NT2/D1 (cell line): ENCODE data around the gene GCK.

Experiments used
- DNase-seq: peaks from one replicate; pipeline ENCODE4 v3.0.0-alpha.2; 2011; ENCODE audit warnings: low read depth, low spot score
- H3K27me3 ChIP-seq: 2 replicates; pipeline ENCODE4 v1.6.0; 2011; ENCODE audit warnings: mild to moderate bottlenecking; ENCODE audit not compliant: insufficient read length, insufficient read depth
- H3K36me3 ChIP-seq: 2 replicates; pipeline ENCODE4 v1.6.1; 2011; ENCODE audit warnings: mild to moderate bottlenecking, low read length, mixed read lengths; ENCODE audit not compliant: insufficient read depth, insufficient read length
- H3K4me1 ChIP-seq: 2 replicates; pipeline ENCODE4 v1.5.1; 2011; ENCODE audit not compliant: insufficient read depth, insufficient read length
- H3K4me3 ChIP-seq: 2 replicates; pipeline ENCODE4 v1.5.1; 2011; ENCODE audit warnings: low read depth; ENCODE audit not compliant: insufficient read length
- H3K9ac ChIP-seq: 2 replicates; pipeline ENCODE4 v1.6.0; 2011; ENCODE audit warnings: low read depth; ENCODE audit not compliant: insufficient read length
- H3K9me3 ChIP-seq: 2 replicates; pipeline ENCODE4 v1.5.1; 2011; ENCODE audit warnings: mild to moderate bottlenecking, low read length; ENCODE audit not compliant: insufficient read depth
- SUZ12 ChIP-seq: IDR thresholded peaks from 2 replicates; pipeline ENCODE4 v1.6.1; 2011; ENCODE audit not compliant: insufficient read length, insufficient read depth; ENCODE audit errors: extremely low read depth
- YY1 ChIP-seq: IDR thresholded peaks from 2 replicates; pipeline ENCODE4 v1.6.1; 2011; ENCODE audit not compliant: insufficient read length, insufficient read depth
- ZNF274 ChIP-seq: IDR thresholded peaks from 2 replicates; pipeline ENCODE4 v1.6.1; 2011; ENCODE audit warnings: mild to moderate bottlenecking, low read depth, low read length

The GCK gene

DNA sequence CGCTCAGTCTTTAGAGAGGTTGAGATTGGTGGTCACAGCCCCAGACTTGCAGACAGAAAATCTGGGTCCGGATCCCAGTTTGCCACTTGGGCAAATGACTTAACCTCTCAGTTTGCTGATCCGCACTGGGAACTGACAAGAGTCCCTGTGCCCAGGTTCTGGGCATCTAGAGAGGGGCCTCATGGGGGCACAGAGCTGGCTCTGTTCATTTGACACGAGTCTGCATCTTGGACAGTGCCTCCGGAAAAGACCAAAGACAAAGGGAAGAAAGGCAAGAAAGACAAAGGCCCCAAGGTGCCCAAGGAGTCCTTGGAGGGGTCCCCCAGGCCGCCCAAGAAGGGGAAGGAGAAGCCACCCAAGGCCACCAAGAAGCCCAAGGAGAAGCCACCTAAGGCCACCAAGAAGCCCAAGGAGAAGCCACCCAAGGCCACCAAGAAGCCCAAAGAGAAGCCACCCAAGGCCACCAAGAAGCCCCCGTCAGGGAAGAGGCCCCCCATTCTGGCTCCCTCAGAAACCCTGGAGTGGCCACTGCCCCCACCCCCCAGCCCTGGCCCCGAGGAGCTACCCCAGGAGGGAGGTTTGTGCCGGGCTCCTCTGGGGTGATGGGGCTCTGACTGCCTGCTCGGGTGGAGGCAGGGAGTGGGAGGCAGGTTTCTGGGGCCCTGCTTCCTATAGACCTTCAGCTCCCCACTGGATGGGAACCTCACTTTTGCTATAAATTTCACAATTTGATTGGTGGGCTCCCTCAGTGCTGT lies 82.8 kb downstream of the GCK start:
- no peaks in the 10 kb centered on the region for H3K9me3 ChIP-seq
- H3K36me3 ChIP-seq = peaks cover 55% of the 10 kb centered on the region
- H3K4me1 ChIP-seq = peaks cover 19% of the 10 kb centered on the region
- TF ChIP-seq SUZ12 (no peak), ZNF274 (no peak), YY1 (no peak)
- H3K9ac ChIP-seq = no peak overlapping the region
- no peak for DNase-seq
- peaks cover 34% of the 10 kb centered on the region for H3K27me3 ChIP-seq
- H3K4me3 ChIP-seq = no peak overlapping the region

DNA sequence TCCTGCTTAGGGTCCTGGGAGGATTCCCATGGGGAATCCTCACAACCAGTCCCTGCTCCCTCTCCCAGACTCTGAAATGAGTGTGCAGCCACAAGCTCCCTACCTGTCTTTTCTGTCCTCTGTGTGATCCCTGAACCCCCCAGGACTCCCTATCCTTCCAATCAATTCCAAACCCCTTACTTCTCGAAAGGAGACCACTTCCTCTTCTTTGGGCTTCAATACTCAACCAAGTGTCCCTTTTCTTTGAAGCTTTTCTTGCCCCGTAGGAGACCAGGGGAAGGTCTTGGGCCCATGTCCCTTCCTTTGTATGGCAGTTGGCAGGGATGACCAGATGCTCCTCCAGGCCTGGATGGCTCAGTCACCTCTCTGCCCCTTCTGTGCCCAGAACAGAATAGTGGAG lies 83.4 kb downstream of the GCK start:
- DNase-seq = no peak
- peaks cover 35% of the 10 kb centered on the region for H3K27me3 ChIP-seq
- H3K36me3 ChIP-seq = peaks cover 48% of the 10 kb centered on the region
- no peaks in the 10 kb centered on the region for H3K9me3 ChIP-seq
- peaks cover 22% of the 10 kb centered on the region for H3K4me1 ChIP-seq
- TF ChIP-seq SUZ12 = no peak
- no peak for TF ChIP-seq YY1
- no peak for TF ChIP-seq ZNF274
- H3K9ac ChIP-seq = no peak overlapping the region
- H3K4me3 ChIP-seq = no peak overlapping the region

DNA sequence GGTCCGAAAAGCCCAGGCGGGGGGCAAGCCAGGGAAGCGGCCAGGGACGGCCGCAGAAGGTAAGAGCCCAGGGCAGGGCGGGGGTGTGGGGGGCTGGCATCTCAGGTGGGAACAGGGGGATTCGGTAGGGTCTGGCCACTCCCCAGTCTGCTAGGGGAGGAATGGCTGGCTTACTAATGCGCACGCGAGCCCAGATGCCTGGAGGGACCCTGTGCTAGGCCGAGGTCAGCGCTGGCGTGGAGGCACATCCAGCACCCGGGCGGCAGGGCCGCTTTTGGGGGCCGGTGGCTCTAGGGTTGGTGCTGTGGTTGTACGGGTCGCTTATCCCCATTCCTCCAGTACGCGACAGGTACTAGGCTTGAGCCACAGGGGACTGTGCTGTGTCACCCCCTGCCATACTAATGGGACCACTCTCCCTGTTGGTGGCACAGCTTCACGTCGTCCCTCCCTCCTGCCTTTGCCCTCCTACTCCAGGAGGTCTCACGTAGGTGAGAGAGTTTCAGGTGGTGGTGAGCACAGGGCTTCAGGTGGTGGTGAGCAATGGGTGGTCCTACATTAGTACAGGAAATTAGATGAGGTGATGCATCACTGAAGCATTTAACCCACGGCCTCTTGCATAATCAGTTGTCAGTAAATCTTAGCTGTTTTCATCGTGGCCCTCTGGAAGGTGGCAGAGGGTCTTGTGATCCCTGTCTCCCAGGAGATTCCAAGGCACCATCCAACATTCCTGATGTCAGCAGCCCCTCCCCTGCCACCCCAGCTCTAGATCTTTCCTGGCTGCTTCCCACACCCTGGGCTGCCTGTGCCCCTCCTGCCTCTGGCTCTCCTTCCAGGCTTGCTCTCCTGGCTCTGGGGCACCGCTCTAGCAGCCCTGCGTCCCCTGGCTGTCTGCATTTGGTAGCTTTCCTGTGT lies 84.1 kb downstream of the GCK start:
- Histone ChIP-seq H3K9ac (peak overlapping the region; percentile 74), H3K9me3 (no peaks in the 10 kb centered on the region), H3K4me3 (peak overlapping the region; percentile 49), H3K4me1 (peaks cover 27% of the 10 kb centered on the region), H3K36me3 (peaks cover 41% of the 10 kb centered on the region), H3K27me3 (peaks cover 35% of the 10 kb centered on the region)
- TF ChIP-seq SUZ12 (no peak), ZNF274 (no peak), YY1 (no peak)
- DNase-seq = no peak

DNA sequence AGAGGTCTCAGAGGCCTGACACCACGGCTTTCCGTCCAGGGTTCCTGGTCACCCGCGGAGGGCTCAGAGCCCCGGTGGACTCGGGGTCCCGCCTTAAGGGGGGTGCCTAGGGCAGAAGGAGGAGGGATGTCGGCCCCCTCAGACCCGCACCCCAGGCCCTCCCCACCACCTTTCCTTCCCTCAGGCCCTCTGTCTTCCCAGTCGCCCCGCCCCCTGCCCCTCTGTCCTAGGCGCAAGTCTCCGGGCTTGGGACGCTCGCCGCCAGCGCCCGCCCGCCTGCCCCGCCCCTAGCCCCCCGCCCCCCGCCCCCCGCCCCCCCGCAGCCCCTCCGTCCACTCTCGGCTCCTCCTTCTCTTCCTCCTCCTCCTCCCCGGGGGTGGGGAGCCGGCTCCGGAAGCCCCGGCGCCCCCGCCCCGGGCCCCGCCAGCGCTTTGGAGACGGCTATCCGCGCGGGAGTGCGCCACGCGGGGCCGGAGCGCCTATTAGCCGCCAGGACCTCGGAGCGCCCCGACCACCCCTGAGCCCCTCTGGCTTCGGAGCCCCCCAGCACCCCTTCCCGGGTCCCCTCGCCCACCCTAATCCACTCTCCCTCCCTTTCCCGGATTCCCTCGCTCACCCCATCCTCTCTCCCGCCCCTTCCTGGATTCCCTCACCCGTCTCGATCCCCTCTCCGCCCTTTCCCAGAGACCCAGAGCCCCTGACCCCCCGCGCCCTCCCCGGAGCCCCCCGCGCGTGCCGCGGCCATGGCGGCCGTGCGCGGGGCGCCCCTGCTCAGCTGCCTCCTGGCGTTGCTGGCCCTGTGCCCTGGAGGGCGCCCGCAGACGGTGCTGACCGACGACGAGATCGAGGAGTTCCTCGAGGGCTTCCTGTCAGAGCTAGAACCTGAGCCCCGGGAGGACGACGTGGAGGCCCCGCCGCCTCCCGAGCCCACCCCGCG lies 85.0 kb downstream of the GCK start, which contains the start of gene AEBP1:
AEBP1 (plus strand) TSS at position 423 of the 937 bp plus-strand sequence; CDS start at position 744, 321 bp downstream.
- Histone ChIP-seq H3K9me3 (no peaks in the 10 kb centered on the region), H3K4me3 (peak within 1 kb of the TSS; percentile 49), H3K27me3 (peaks cover 35% of the 10 kb centered on the region), H3K9ac (peak within 1 kb of the TSS; percentile 83), H3K4me1 (peaks cover 27% of the 10 kb centered on the region), H3K36me3 (peaks cover 32% of the 10 kb centered on the region)
- DNase-seq = no peak
- TF ChIP-seq YY1 = no peak
- TF ChIP-seq SUZ12 = no peak
- TF ChIP-seq ZNF274 = no peak

DNA sequence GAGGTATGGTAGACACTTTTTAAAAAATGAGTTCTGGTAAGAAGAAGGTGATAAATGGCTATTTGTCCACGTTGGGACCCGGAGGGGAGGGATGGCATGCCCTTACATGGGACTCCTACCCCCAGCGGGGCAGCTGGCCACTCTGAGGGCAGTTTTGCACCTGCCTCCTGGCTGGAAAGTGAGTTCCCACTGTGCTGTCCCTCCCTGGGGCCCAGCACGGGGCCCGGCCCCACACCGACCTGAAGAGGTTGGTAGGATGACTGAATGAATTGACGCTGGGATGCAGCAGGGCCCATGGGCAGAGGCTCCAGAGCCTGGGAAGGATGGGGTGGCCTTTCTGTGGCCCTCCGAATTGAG lies 85.7 kb downstream of the GCK start:
- Histone ChIP-seq H3K27me3 (peaks cover 35% of the 10 kb centered on the region), H3K4me1 (peaks cover 27% of the 10 kb centered on the region), H3K9ac (peak overlapping the region; percentile 57)

DNA sequence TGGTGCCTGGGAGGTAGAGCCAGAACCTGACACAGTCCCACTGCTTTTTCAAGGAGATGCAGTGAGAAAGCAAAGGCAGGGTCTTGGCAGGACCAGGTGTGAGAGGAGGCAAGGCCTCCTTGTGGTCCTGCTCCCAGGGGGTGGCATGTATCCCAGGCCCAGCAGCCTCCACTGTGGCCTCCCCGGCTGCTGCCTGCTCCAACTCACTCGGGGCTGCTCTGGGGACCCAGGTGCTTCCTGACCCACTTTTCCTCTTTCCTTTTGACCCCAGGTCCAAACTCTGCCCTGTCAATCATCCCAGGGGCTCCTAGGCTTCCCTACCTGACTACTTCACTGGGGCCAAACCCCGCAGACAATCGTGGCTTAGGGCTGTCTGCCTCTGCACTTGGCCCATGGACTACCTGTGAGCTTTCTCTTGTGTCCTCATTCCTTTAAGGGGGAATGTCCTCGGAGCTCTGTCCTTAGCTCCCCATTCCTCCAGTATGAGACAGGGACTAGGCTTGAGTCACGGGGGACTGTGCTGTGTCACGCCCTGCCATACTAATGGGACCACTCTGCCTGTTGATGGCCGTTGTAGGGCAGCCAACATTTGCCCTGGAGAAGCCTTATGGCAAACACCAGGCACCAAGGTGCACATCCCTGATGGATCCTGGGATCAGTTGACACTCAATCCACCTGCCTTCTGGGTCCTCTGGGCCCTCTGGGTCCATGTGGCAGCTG lies 86.2 kb downstream of the GCK start:
- Histone ChIP-seq H3K4me3 (no peak overlapping the region), H3K9ac (no peak overlapping the region), H3K4me1 (peaks cover 27% of the 10 kb centered on the region), H3K27me3 (peaks cover 35% of the 10 kb centered on the region), H3K36me3 (peaks cover 21% of the 10 kb centered on the region), H3K9me3 (no peaks in the 10 kb centered on the region)
- no peak for DNase-seq
- TF ChIP-seq SUZ12 (no peak), ZNF274 (no peak), YY1 (no peak)

More for the DNA sequence above, 85.7 kb downstream of the GCK start:
- no peak for DNase-seq
- Histone ChIP-seq H3K36me3 (peaks cover 26% of the 10 kb centered on the region), H3K4me3 (peak overlapping the region; percentile 25), H3K9me3 (no peaks in the 10 kb centered on the region)
- TF ChIP-seq SUZ12 (no peak), ZNF274 (no peak), YY1 (no peak)
